T-helper 17 cell (primary cell): ENCODE measurements around the gene RANBP10. TPM values are rescaled to one million over a fixed set of nuclear protein-coding genes. Genes with fewer than 3 reads are reported as not detected.

ENCODE experiments used
- ATAC-seq: fragments of 150-1000 bp; cut with Tn5 transposase; 2 replicates; pipeline ENCODE4 v1.10.0; 2021; ENCODE audit warnings: mild to moderate bottlenecking, moderate library complexity
- DNase-seq, 3 donors: peaks; one replicate each; pipeline versions ENCODE4 v3.0.0 to v3.0.0-alpha.2; 2020 to 2021
- H3K9me3 ChIP-seq: one replicate; pipeline ENCODE4 v1.7.0; 2013; ENCODE audit warnings: low read length, mild to moderate bottlenecking; ENCODE audit not compliant: control insufficient read depth, poor library complexity, severe bottlenecking
- H3K27ac Mint-ChIP-seq: one replicate; pipeline ENCODE4 v1.8.0; 2022; ENCODE audit warnings: mild to moderate bottlenecking, moderate library complexity, mixed read lengths
- H3K27me3 Mint-ChIP-seq: one replicate; pipeline ENCODE4 v1.8.0; 2022; ENCODE audit warnings: mixed read lengths
- H3K36me3 Mint-ChIP-seq: one replicate; pipeline ENCODE4 v1.8.0; 2022; ENCODE audit warnings: low read depth, mixed read lengths
- H3K4me1 Mint-ChIP-seq: one replicate; pipeline ENCODE4 v1.8.0; 2022; ENCODE audit warnings: mild to moderate bottlenecking, mixed read lengths
- H3K4me3 Mint-ChIP-seq: one replicate; pipeline ENCODE4 v1.8.0; 2022; ENCODE audit warnings: mild to moderate bottlenecking, moderate library complexity, mixed read lengths
- total RNA-seq, 4 donors: library from RNA in 2 of 4; stranded (reverse) in 2 of 4; gene quantifications; one replicate each; pipeline ENCODE4 v1.2.3 and lab custom pipeline; 2022 to 2026

RANBP10 gene
- total RNA-seq, 2 donors from 2014 or later: 29.8 to 30.4 TPM

DNA sequence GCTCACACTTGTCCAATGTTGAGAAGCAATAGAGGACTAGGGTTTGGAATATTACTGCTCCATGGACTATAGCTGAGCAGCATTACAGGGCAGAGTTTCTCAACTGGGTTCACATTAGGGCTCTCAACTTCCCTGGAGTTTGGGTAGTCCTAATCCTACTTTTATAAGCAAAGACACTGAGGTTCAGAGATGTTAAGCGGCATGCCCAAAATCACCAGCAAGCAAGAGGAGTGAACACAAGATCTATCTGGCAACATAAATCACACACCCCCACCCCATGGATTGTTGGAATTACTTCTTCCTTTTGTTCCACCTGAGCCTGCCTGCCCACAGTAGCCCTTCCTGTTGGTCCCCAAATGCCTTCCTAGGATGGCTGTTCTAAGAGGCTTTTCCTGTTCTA lies 5.5 kb upstream of the RANBP10 start:
- no peaks in the 10 kb centered on the region for H3K36me3 Mint-ChIP-seq
- H3K27me3 Mint-ChIP-seq: no peaks in the 10 kb centered on the region
- peaks cover 7% of the 10 kb centered on the region for H3K4me1 Mint-ChIP-seq
- no peak overlapping the region for H3K27ac Mint-ChIP-seq
- no peak for DNase-seq
- H3K9me3 ChIP-seq: no peaks in the 10 kb centered on the region
- ATAC-seq: no peak
- H3K4me3 Mint-ChIP-seq: no peak overlapping the region

DNA sequence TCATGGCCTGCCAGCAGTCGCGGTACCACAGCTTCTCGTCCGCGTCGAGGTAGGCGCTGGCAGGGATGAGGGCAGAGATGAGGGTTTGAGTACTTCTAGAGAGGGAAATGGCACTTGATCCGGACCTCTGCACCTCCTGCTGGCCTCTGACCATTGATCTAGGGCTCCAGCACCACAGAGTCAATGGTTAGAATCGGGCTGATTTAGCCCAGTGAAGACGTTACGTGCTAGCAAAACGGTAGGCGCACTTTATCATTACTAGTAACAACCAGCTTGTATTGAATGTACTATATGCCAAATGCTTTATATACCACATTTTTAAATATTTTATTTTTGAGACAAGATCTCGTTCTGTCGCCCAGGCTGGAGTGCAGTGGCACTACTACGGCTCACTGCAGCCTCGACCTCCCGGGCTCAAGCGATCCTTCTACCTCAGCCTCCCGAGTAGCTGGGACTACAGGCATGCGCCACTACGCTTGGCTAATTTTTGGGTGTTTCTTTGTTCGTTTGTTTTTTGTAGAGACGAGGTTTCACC lies 855 bp upstream of the RANBP10 start:
- peak overlapping the region; percentile 87 for H3K27ac Mint-ChIP-seq
- no peak for DNase-seq
- H3K4me3 Mint-ChIP-seq: peak overlapping the region; percentile 88
- H3K36me3 Mint-ChIP-seq: no peaks in the 10 kb centered on the region
- H3K4me1 Mint-ChIP-seq: peaks cover 24% of the 10 kb centered on the region
- H3K9me3 ChIP-seq: no peaks in the 10 kb centered on the region
- H3K27me3 Mint-ChIP-seq: no peaks in the 10 kb centered on the region
- ATAC-seq: no peak

DNA sequence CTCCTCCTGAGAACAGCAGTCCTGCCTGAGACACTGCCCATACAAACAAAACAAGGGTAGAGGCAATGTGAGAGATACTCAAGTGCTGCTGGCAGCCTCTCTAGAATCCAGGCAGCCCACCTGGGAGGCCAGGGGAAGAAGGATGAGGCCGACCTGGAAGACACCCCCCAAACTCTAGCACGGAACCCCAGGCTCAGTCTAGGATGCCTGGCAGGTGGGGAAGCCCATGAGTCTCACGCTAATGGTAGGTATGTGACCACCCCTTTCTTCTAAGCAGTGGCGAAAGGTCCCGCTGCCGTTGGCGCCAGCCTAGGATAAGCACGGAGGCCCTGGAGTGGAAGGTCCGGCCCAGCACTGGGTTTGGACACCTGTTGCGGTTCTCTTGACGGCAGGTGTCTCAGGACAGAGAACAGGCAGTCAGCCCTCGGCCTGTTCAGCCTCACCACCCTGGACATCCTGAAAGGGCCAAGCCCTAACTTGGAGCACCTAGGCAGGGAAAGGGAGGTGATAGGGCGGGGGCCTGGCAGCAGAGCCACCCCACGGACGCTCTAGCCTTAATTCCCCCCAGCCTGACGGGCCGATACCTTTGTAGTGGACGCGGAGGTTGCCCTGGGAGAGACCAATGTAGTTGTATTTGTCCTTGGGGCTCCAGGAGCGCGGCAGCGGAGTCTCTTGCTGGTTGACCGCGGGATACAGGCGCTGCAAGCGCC lies 487 bp downstream of the RANBP10 start:
- DNase-seq: no peak
- Mint-ChIP-seq H3K4me1 (peaks cover 36% of the 10 kb centered on the region), H3K27me3 (no peaks in the 10 kb centered on the region), H3K27ac (peak overlapping the region; percentile 87), H3K36me3 (no peaks in the 10 kb centered on the region), H3K4me3 (peak overlapping the region; percentile 88)
- ATAC-seq: no peak
- H3K9me3 ChIP-seq: no peaks in the 10 kb centered on the region

GRCh38 chr16:67804853-67805542 lies 1.4 kb downstream of the RANBP10 start:
- no peaks in the 10 kb centered on the region for H3K27me3 Mint-ChIP-seq
- H3K9me3 ChIP-seq: no peaks in the 10 kb centered on the region
- peaks cover 43% of the 10 kb centered on the region for H3K4me1 Mint-ChIP-seq
- peak overlapping the region; percentile 88 for H3K4me3 Mint-ChIP-seq
- H3K36me3 Mint-ChIP-seq: no peaks in the 10 kb centered on the region
- ATAC-seq: no peak
- H3K27ac Mint-ChIP-seq: peak overlapping the region; percentile 87
- no peak for DNase-seq

- Mint-ChIP-seq H3K27ac (no peak overlapping the region), H3K36me3 (no peaks in the 10 kb centered on the region), H3K4me1 (peaks cover 47% of the 10 kb centered on the region), H3K27me3 (no peaks in the 10 kb centered on the region), H3K4me3 (no peak overlapping the region)
- DNase-seq (no peak), ATAC-seq (no peak)
- H3K9me3 ChIP-seq: no peaks in the 10 kb centered on the region
Observed at GRCh38 chr16:67803894-67804293, 2.5 kb downstream of the RANBP10 start.

- peaks cover 57% of the 10 kb centered on the region for H3K4me1 Mint-ChIP-seq
- no peak for ATAC-seq
- no peaks in the 10 kb centered on the region for H3K27me3 Mint-ChIP-seq
Observed at GRCh38 chr16:67801883-67802282, 4.5 kb downstream of the RANBP10 start.

GRCh38 chr16:67801241-67801640 lies 5.1 kb downstream of the RANBP10 start:
- no peaks in the 10 kb centered on the region for H3K9me3 ChIP-seq
- peaks cover 62% of the 10 kb centered on the region for H3K4me1 Mint-ChIP-seq
- peak overlapping the region; percentile 74 for H3K4me3 Mint-ChIP-seq
- H3K27ac Mint-ChIP-seq: peak overlapping the region; percentile 37
- no peak for DNase-seq
- no peaks in the 10 kb centered on the region for H3K36me3 Mint-ChIP-seq
- ATAC-seq: no peak
- no peaks in the 10 kb centered on the region for H3K27me3 Mint-ChIP-seq

More at GRCh38 chr16:67801883-67802282, 4.5 kb downstream of the RANBP10 start:
- Mint-ChIP-seq H3K4me3 (peak overlapping the region; percentile 74), H3K36me3 (no peaks in the 10 kb centered on the region), H3K27ac (peak overlapping the region; percentile 72)
- DNase-seq: no peak
- no peaks in the 10 kb centered on the region for H3K9me3 ChIP-seq

GRCh38 chr16:67800338-67800926 lies 5.9 kb downstream of the RANBP10 start:
- Mint-ChIP-seq H3K27ac (peak overlapping the region; percentile 37), H3K4me3 (no peak overlapping the region), H3K36me3 (no peaks in the 10 kb centered on the region), H3K27me3 (no peaks in the 10 kb centered on the region), H3K4me1 (peaks cover 61% of the 10 kb centered on the region)
- no peak for ATAC-seq
- H3K9me3 ChIP-seq: no peaks in the 10 kb centered on the region
- no peak for DNase-seq

DNA sequence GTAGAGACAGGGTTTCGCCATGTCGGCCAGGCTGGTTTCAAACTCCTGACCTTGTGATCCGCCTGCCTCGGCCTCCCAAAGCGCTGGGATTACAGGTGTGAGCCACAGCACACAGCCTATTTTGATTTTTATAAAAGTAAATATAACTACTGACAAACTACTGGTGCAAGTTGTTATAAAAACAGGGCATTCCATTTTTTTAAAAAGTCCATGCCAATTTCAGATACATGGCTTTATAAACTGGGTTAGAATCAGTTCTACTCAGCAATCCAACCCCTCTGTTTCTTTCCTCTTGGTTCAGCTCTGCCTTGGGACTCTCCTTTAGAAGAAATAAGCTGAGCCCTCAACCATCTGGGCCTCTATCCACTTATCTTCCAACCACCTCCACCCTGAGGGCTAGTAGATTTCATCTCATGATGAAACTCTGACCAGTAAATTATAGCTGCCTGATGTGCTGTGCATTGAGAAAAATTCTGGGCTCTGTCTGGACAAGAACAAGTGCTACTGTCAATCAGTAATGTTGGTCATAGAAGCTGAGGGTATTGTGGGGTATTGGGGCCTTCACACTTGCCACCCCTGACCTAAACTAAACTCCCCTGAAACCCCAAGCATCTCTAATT lies 10.2 kb downstream of the RANBP10 start:
- no peak overlapping the region for H3K27ac Mint-ChIP-seq
- no peak for ATAC-seq
- no peaks in the 10 kb centered on the region for H3K9me3 ChIP-seq
- H3K4me1 Mint-ChIP-seq: peaks cover 35% of the 10 kb centered on the region
- no peak for DNase-seq
- H3K27me3 Mint-ChIP-seq: no peaks in the 10 kb centered on the region
- H3K4me3 Mint-ChIP-seq: no peak overlapping the region
- H3K36me3 Mint-ChIP-seq: no peaks in the 10 kb centered on the region

DNA sequence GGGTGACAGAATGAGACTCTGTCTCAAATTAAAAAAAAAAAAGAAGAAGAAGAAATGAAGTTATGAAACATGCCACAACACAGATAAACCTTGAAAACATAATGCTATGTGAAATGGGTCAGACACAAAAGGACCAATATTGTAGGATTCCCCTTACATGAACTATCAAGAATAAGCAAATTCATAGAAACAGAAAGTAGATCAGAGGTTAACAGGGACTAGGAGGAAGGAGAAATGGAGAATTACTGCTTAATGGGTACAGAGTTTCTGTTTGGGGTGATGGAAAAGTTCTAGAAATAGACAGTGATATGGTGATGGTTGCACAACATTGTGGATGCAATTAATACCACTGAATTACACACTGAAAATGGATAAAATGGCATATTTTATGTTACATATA lies 16.3 kb downstream of the RANBP10 start:
- H3K4me3 Mint-ChIP-seq: no peak overlapping the region
- no peak for ATAC-seq
- peak overlapping the region; percentile 16 for H3K27ac Mint-ChIP-seq

DNA sequence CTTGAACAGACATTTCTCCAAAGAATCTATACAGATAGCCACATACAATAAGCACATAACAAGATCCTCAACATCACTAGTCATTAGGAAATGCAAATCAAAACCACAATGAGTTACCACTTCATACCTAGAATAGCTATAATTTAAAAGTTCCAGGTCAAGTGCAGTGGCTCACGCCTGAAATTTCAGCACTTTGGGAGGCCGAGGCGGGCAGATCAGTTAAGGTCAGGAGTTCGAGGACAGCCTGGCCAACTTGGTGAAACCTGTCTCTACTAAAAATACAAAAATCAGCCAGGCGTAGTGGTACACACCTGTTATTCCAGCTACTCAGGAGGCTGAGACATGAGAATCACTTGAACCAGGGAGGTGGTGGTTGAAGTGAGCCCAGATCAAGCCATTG lies 19.9 kb downstream of the RANBP10 start:
- H3K9me3 ChIP-seq: no peaks in the 10 kb centered on the region
- Mint-ChIP-seq H3K27me3 (no peaks in the 10 kb centered on the region), H3K4me1 (peaks cover 17% of the 10 kb centered on the region), H3K27ac (no peak overlapping the region), H3K36me3 (no peaks in the 10 kb centered on the region), H3K4me3 (no peak overlapping the region)
- no peak for ATAC-seq
- no peak for DNase-seq

More for the DNA sequence above, 16.3 kb downstream of the RANBP10 start:
- no peak for DNase-seq
- Mint-ChIP-seq H3K4me1 (peaks cover 11% of the 10 kb centered on the region), H3K36me3 (no peaks in the 10 kb centered on the region), H3K27me3 (no peaks in the 10 kb centered on the region)
- no peaks in the 10 kb centered on the region for H3K9me3 ChIP-seq

DNA sequence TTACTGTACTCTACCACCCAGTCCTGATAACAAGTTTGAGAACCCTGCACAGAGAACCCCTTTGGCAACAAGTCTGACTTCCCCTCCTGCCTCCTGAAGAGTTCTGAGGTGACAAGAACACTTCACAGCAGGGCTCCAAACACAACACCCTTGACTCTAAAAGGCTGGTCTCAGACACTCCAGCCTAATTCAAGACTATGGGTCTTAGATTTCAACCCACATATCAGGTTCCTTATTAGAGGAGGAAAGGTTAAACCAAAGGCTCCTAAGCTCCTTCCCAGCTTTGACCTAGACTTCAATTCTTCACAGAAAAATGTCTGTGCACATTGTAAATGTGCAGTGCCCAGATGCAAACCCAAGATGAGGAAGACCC lies 23.0 kb downstream of the RANBP10 start:
- H3K36me3 Mint-ChIP-seq: peaks cover 6% of the 10 kb centered on the region
- DNase-seq: no peak
- H3K4me3 Mint-ChIP-seq: no peak overlapping the region
- H3K27me3 Mint-ChIP-seq: no peaks in the 10 kb centered on the region
- no peaks in the 10 kb centered on the region for H3K9me3 ChIP-seq
- no peak for ATAC-seq
- H3K4me1 Mint-ChIP-seq: peaks cover 30% of the 10 kb centered on the region
- no peak overlapping the region for H3K27ac Mint-ChIP-seq
